Ovary (tissue), 9 donors: ENCODE data around the gene RAB34. TPM values are rescaled to one million over a fixed set of nuclear protein-coding genes. Genes with fewer than 3 reads are reported as not detected.
A peak's percentile ranks its signal among the peaks of the same experiment; 100 is the strongest.

Experiments used
- DNase-seq, 5 donors: peaks; one replicate each; pipeline ENCODE4 v3.0.0-alpha.2; 2019 to 2020
- H3K27ac ChIP-seq, 2 donors: fragments of 200-600 bp; one replicate each; pipeline versions ENCODE4 v1.5.1 to v1.8.0; 2019 to 2022
- H3K27me3 ChIP-seq: fragments of 200-600 bp; one replicate; pipeline ENCODE4 v1.8.0; 2022
- H3K36me3 ChIP-seq: fragments of 200-600 bp; sonication (generic); one replicate; pipeline ENCODE4 v1.5.1; 2019
- H3K4me1 ChIP-seq: one replicate; pipeline ENCODE4 v1.8.1; 2013; ENCODE audit warnings: mild to moderate bottlenecking, moderate library complexity; ENCODE audit not compliant: insufficient read depth
- H3K4me3 ChIP-seq: fragments of 200-600 bp; sonication (generic); one replicate; pipeline ENCODE4 v1.5.1; 2017
- H3K9me3 ChIP-seq, 2 donors: fragments of 200-600 bp in 1 of 2; sonication (generic) in 1 of 2; one replicate each; pipeline versions ENCODE4 v1.5.1 to v1.8.1; 2013 to 2019; ENCODE audit warnings: mild to moderate bottlenecking in 1 of 2, moderate library complexity in 1 of 2
- EP300 ChIP-seq: sonication (generic); formaldehyde crosslinking; IDR thresholded peaks from one replicate; pipeline ENCODE4 v1.6.1; 2017; ENCODE audit warnings: antibody characterized with exemption
- POLR2A ChIP-seq: fragments of 450-650 bp; IDR thresholded peaks from one replicate; pipeline ENCODE4 v1.6.1; 2017; ENCODE audit warnings: antibody characterized with exemption, mild to moderate bottlenecking, moderate library complexity
- WGBS, 3 donors: extraction: QIAGEN DNeasy Blood & Tissue Kit in 1 of 3; methylation state at CpG; one replicate each; pipeline versions ENCODE4 v1.1.5 to v1.1.7; 2013 to 2017; 5-methylcytosine and 5-hydroxymethylcytosine counted together
- intact Hi-C, 4 donors: fragments of 100-400 bp; cut with DNase I; formaldehyde crosslinking; loops; one replicate each; pipeline versions ENCODE4 v1.11.0 to v1.15.1; 2022 to 2023
- polyA plus RNA-seq, 2 donors: library from polyadenylated mRNA; stranded (reverse); fragments of 200-250 nt in 1 of 2; fragments of 350-450 nt in 1 of 2; fragmentation: Illumina TruSeq in 1 of 2; extraction: RNeasy Lipid Tissue Mini Kit (QIAGEN cat#74804) in 1 of 2; gene quantifications; one replicate each; pipeline ENCODE4 v1.2.3, GENCODE V29; 2013 to 2014
- total RNA-seq, 7 donors: library from RNA; depleted of rRNA in 2 of 7; stranded (reverse); fragments of >200 nt in 2 of 7; fragmentation: NEBNext Ultra II Directional in 3 of 7; extraction: Animal tissue kit (Norgen Biotek cat#: 25700) in 3 of 7; gene quantifications; one replicate each; pipeline versions ENCODE4 v1.1.0 to v1.2.4, GENCODE V29; 2016 to 2023
- TF ChIP-seq, protein P1 (sequence below), 3 donors: fragments of 450-650 bp in 2 of 3; fragments of 200-600 bp in 1 of 3; IDR thresholded peaks; one replicate each; pipeline versions ENCODE4 v1.5.1 to v1.8.0; 2016 to 2022; ENCODE audit warnings: antibody characterized with exemption in 3 of 3, mild to moderate bottlenecking in 1 of 3
- donor health status: DM: no; HTN: no; CAD: no; lungs with moderate emphysema.
- donor health status: DM: no; HTN: no; CAD: no.
- donor health status: Bipolar disorder and iron deficiency.
- donor health status: DM: yes; HTN: yes; CAD: no.
- donor health status: DM: no; HTN: no; CAD: no.
- donor health status: DM: yes; HTN: yes; CAD: no.

Gene RAB34
- total and polyA plus RNA-seq, 9 donors = 149 to 222 (median 196) TPM

DNA sequence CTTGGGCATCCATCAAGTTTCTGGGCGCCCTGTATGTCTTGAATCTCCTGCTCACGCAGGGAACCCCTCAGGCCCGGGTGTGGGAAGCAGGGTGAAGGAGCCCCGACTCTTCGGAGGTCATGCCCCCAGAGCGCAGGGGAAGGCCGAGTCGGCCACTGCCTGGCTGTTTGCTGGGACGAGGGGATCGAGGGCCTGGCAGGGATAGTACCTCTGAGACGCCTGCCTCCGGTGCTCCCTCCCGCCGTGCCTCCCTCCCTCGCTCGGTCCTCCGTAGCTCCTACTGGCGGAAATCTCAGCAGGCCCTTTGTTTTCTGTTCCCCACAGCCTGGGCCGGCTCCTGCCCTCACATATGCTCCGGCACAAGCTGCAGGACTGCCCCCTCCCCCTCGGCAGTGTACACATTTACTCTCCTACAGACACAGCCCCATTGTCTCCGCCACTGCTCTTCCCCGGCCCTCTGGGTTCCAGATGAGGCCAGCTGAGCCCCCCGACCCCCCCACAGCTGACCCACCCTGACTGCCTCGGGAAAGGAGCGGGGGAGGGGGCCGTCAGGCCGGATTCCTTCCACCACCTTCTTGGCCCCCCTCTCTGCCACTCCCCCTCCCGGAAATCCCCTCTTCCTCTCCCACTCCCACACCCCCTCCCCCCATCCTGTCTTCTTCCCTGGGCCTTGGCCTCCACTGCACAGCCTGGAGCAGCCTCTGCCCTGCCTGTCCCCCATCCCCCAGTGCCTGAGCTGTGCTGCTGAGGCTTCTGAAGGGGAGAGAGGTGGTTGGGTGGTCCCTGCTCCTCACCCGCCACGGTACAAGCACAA is 27.5 kb upstream of the RAB34 start:
- Histone ChIP-seq H3K4me1 (peaks cover 12% of the 10 kb centered on the region), H3K36me3 (no peaks in the 10 kb centered on the region), H3K27me3 (no peaks in the 10 kb centered on the region), H3K4me3 (peak overlapping the region; percentile 62), H3K9me3 (no peaks in the 10 kb centered on the region), H3K27ac (peak overlapping the region; percentile 30 to 68)
- TF ChIP-seq EP300 (no peak), POLR2A (no peak)
- TF ChIP-seq, protein P1, sequence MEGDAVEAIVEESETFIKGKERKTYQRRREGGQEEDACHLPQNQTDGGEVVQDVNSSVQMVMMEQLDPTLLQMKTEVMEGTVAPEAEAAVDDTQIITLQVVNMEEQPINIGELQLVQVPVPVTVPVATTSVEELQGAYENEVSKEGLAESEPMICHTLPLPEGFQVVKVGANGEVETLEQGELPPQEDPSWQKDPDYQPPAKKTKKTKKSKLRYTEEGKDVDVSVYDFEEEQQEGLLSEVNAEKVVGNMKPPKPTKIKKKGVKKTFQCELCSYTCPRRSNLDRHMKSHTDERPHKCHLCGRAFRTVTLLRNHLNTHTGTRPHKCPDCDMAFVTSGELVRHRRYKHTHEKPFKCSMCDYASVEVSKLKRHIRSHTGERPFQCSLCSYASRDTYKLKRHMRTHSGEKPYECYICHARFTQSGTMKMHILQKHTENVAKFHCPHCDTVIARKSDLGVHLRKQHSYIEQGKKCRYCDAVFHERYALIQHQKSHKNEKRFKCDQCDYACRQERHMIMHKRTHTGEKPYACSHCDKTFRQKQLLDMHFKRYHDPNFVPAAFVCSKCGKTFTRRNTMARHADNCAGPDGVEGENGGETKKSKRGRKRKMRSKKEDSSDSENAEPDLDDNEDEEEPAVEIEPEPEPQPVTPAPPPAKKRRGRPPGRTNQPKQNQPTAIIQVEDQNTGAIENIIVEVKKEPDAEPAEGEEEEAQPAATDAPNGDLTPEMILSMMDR (IDR thresholded peaks at IDR 0.05) = no peak
- WGBS, 3 donors = 1 to 3% (median 2%) methylated on average over 30 to 31 of the region's 31 CpGs
- intact Hi-C loops = loop anchor here in 2 of 4 donors (2.0 kb wide), 1 partner anchor 16 kb away; the partner anchor contains the start of gene NEK8 (in 2 of the 2)
- peak; percentile 55 to 74 (median 65) for DNase-seq

DNA sequence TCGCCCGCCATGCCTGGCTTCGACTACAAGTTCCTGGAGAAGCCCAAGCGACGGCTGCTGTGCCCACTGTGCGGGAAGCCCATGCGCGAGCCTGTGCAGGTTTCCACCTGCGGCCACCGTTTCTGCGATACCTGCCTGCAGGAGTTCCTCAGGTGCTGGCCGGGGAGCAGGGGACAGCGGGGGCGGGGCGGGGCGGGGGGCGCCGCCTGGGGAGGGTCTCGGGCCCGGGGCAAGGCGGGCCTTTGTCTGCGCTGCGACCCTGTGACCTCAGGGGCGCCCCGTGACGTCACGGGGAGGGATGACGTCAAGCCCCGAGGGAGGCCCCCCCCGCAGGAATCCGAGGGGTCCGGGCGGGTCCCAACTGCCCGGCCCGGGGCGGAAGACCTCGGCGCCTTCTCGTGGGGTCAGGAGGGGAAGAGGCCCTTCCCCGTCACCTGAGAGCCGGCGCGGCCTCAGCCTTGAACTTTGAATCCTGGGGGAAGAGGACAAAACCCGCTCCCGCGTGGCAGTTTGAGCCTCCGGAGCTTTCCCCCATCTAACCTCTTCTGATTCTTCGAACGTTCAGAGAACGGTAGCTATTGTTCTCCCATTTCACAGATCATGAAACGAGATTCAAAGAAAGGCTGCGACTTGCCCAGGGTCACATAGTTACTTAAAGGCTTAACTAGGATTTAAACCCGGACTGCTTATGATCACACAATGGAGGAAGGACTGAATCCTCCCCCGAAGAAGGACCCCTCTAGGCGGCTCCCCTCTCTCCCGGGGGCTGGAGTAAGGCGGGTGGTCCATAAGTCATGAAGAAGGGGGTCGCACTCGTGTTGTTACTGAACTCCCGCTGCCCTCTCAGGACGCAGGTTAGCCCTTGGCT is 26.7 kb upstream of the RAB34 start:
- Histone ChIP-seq H3K36me3 (no peaks in the 10 kb centered on the region), H3K4me1 (peaks cover 12% of the 10 kb centered on the region), H3K4me3 (peak overlapping the region; percentile 62), H3K27ac (peak overlapping the region; percentile 30 to 68), H3K27me3 (no peaks in the 10 kb centered on the region), H3K9me3 (no peaks in the 10 kb centered on the region)
- peak; percentile 54 to 86 (median 77) for DNase-seq
- WGBS, 3 donors = 1 to 2% (median 1%) methylated on average over 47 to 61 of the region's 61 CpGs
- no peak for TF ChIP-seq EP300
- TF ChIP-seq POLR2A = no peak
- TF ChIP-seq, protein P1 (IDR thresholded peaks at IDR 0.05) = no peak
- intact Hi-C loops = loop anchor here in 2 of 4 donors (2.0 kb wide), 1 partner anchor 16 kb away; the partner anchor contains the start of gene NEK8 (in 2 of the 2)

DNA sequence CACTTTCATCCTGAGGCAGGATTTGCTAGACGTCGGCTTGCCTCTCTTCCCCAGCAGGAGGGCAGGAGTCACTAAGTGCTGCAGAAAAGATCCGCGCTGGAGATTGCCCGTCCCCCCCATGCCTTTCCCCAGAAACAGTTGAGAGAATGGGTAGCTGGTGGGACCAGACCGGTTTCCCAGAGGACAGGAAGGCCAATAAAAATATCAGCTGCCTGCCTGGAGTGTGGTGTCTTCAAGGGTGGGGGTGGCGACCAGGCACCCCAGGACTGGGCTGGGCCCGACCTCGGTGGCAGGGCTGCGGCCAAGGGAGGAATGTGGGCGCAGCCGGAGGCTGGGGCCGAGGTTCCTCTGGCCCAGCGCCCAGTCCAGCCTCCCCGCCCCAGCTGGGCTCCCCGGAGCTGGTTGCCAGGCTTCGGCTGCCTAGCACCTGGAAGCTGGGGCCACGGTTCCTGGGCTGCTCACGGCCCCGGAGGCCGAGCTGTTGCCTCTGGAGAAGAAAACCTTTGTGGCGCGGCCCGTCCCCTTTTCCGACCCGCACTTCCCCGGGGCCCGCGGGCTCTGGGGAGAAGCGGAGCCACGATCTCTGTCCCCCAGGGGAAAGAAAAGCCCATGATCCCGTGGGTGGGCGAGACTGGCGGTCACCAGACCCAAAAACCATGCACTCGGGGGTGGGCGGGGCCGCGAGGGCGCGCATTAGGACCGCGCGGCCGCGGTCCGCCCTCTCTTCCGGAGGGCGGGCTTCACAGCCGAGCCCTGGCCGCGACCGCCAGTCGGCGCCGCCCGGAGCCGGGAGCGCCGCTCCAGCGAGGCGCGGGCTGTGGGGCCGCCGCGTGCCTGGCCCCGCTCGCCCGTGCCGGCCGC is 25.8 kb upstream of the RAB34 start, which contains the start of gene TRAF4:
TRAF4 (plus strand) TSS at position 769 of the 861 bp plus-strand sequence. CDS start 102 bp downstream, outside the sequence.
- Histone ChIP-seq H3K9me3 (no peaks in the 10 kb centered on the region), H3K27ac (peak within 1 kb of the TSS; percentile 30 to 68), H3K36me3 (no peaks in the 10 kb centered on the region), H3K4me3 (peak within 1 kb of the TSS; percentile 62), H3K27me3 (no peaks in the 10 kb centered on the region), H3K4me1 (peaks cover 12% of the 10 kb centered on the region)
- WGBS, 3 donors = 0 to 2% (median 1%) methylated on average over 25 to 70 of the region's 70 CpGs
- DNase-seq = peak; percentile 73 to 87 (median 81)
- no peak for TF ChIP-seq EP300
- TF ChIP-seq, protein P1 (IDR thresholded peaks at IDR 0.05) = peak in 2 of 3 donors; percentile 54 to 71
- TF ChIP-seq POLR2A = peak; percentile 96
- intact Hi-C loops = loop anchor here in 2 of 4 donors (2.0 kb wide), 1 partner anchor 15 kb away; the partner anchor contains the start of gene NEK8 (in 2 of the 2)
